ENCODE measurements around the gene OPTC. TPM values are rescaled to one million over a fixed set of nuclear protein-coding genes. Genes with fewer than 3 reads are reported as not detected.

The OPTC gene
- total and polyA plus RNA-seq, 2 of the 8 experiments (the other 6 are each of a cell fraction or from before 2014, with no cell fraction given), result 1.1 to 4.0 TPM

GRCh38 chr1:203456577-203456976 is 37.4 kb upstream of the OPTC start:
- H3K4me1 ChIP-seq (replicated peaks in 1 of 4; ENCODE audit: control insufficient read depth in 3 of 4, insufficient read depth in 4 of 4, low read length in 3 of 4), result no peaks in the 10 kb centered on the region
- H3K4me2 ChIP-seq (ENCODE audit: insufficient read depth in 1 of 2, low read depth in 2 of 2, low read length in 2 of 2), result no peak overlapping the region
- H4K8ac ChIP-seq (ENCODE audit: extremely low read depth, insufficient read depth, low read length), result no peak overlapping the region
- ChIA-PET CTCF (ENCODE audit: partially characterized antibody) (interaction anchor here (1.0 to 1.7 kb wide), 7 partner anchors 10 to 184 kb away, joined by 3 to 9 read pairs (median 4); no protein-coding TSS in a partner anchor), POLR2A (ENCODE audit: partially characterized antibody) (no interaction called here)
- no peaks in the 10 kb centered on the region for H3K9me3 ChIP-seq (ENCODE audit: insufficient read depth in 2 of 2, low read depth in 1 of 2, low read length in 1 of 2)
- no peak overlapping the region for H4K91ac ChIP-seq (replicated peaks; ENCODE audit: insufficient read length, low read length)
- no peak overlapping the region for H3K23ac ChIP-seq (ENCODE audit: insufficient read length)
- no peaks in the 10 kb centered on the region for H3K27me3 ChIP-seq (replicated peaks in 1 of 4; ENCODE audit: control insufficient read depth in 3 of 4, extremely low read depth in 1 of 4, insufficient read depth in 3 of 4, low read length in 3 of 4)
- WGBS, 2 experiments (ENCODE audit: extremely low coverage in 1 of 2, insufficient coverage in 1 of 2, insufficient read length in 1 of 2, insufficient replicate concordance in 2 of 2, low coverage in 1 of 2, low lambda C conversion rate in 2 of 2, missing lambda C conversion rate in 1 of 2), result 76% methylated on average over 4 of the region's 4 CpGs; no CpG with 5 or more reads in 1 of the 2 experiments
- H3K27ac ChIP-seq (ENCODE audit: low read depth, low read length), result no peak overlapping the region
- H2BK5ac ChIP-seq (ENCODE audit: low read depth, low read length), result no peak overlapping the region
- no peak overlapping the region for H3K4me3 ChIP-seq (ENCODE audit: extremely low read depth in 1 of 4, insufficient read depth in 2 of 4, low read depth in 3 of 4, low read length in 4 of 4)
- H2BK20ac ChIP-seq (ENCODE audit: low read length), result no peak overlapping the region
- H3K79me1 ChIP-seq (ENCODE audit: low read depth, low read length), result no peaks in the 10 kb centered on the region
- no peaks in the 10 kb centered on the region for H3K79me2 ChIP-seq (ENCODE audit: control insufficient read depth in 1 of 2, insufficient read depth in 2 of 2, low read length in 2 of 2)
- DNase-seq (ENCODE audit: low read depth in 1 of 2, low spot score in 2 of 2), result no peak
- H2AFZ ChIP-seq (ENCODE audit: low read length), result 0 out of 2 replicates have a peak overlapping the region, but pooled peaks have one; percentile 15
- no peak overlapping the region for H3K9ac ChIP-seq (replicated peaks in 1 of 4; ENCODE audit: extremely low read depth in 1 of 4, low read depth in 3 of 4, low read length in 3 of 4)
- no peak overlapping the region for H3K4ac ChIP-seq (replicated peaks; ENCODE audit: insufficient read length, low read depth, low read length)
- H4K5ac ChIP-seq (ENCODE audit: insufficient read length, low read depth, low read length), result no peak overlapping the region
- no peak overlapping the region for H3K18ac ChIP-seq (ENCODE audit: extremely low read depth, low read length)
- no peaks in the 10 kb centered on the region for H4K20me1 ChIP-seq (replicated peaks in 1 of 2; ENCODE audit: control insufficient read depth in 1 of 2, insufficient read depth in 2 of 2, low read length in 2 of 2)
- no peak overlapping the region for H2BK15ac ChIP-seq (ENCODE audit: low read length)
- H3K56ac ChIP-seq (replicated peaks; ENCODE audit: insufficient read length, low read depth, low read length), result no peak overlapping the region
- H2AK5ac ChIP-seq (ENCODE audit: low read depth, low read length), result no peak overlapping the region
- H3K14ac ChIP-seq (ENCODE audit: insufficient read length), result no peak overlapping the region
- no peaks in the 10 kb centered on the region for H3K23me2 ChIP-seq (ENCODE audit: low read depth, low read length)
- no peak overlapping the region for H2BK12ac ChIP-seq (ENCODE audit: low read depth, low read length)
- no peak overlapping the region for H2BK120ac ChIP-seq (replicated peaks; ENCODE audit: low read depth, low read length)
- no peaks in the 10 kb centered on the region for H3K36me3 ChIP-seq (ENCODE audit: control insufficient read depth in 2 of 4, insufficient read depth in 4 of 4, low read length in 3 of 4)
- FAIRE-seq, result no peak
- TF ChIP-seq EP300 (IDR thresholded peaks at IDR 0.05; ENCODE audit: borderline replicate concordance in 1 of 2, low read depth in 2 of 2, low read length in 2 of 2) (no peak), FOSL1 (IDR thresholded peaks at IDR 0.05; ENCODE audit: insufficient read depth, low read depth, low read length) (no peak), SRF (IDR thresholded peaks at IDR 0.05; ENCODE audit: low read depth, low read length) (no peak), BACH1 (IDR thresholded peaks at IDR 0.05; ENCODE audit: low read length) (no peak), TEAD4 (IDR thresholded peaks at IDR 0.05; ENCODE audit: low read depth, low read length) (no peak), RFX5 (IDR thresholded peaks at IDR 0.05; ENCODE audit: borderline replicate concordance, low read depth, low read length) (no peak), CBX8 (IDR thresholded peaks at IDR 0.05; ENCODE audit: borderline replicate concordance, low read depth, low read length) (no peak), KDM1A (IDR thresholded peaks at IDR 0.05; ENCODE audit: borderline replicate concordance, low read length) (no peak), GTF2F1 (IDR thresholded peaks at IDR 0.05; ENCODE audit: borderline replicate concordance, low read depth, low read length) (no peak), HDAC2 (IDR thresholded peaks at IDR 0.05; ENCODE audit: borderline replicate concordance in 1 of 2, low read depth in 2 of 2, low read length in 2 of 2) (no peak), RNF2 (IDR thresholded peaks at IDR 0.05; ENCODE audit: borderline replicate concordance, low read depth, low read length, missing control alignments, poor library complexity, severe bottlenecking) (no peak), SP4 (IDR thresholded peaks at IDR 0.05; ENCODE audit: low read length) (no peak), SIN3A (conservative IDR thresholded peaks at IDR 0.05 in 1 of 2, IDR thresholded peaks at IDR 0.05 in 1 of 2; ENCODE audit: low read depth in 1 of 2, low read length in 2 of 2) (no peak), SIRT6 (IDR thresholded peaks at IDR 0.05; ENCODE audit: low read length) (no peak)
